Measurements from ENCODE around the gene TBC1D2B.

The TBC1D2B gene

DNA sequence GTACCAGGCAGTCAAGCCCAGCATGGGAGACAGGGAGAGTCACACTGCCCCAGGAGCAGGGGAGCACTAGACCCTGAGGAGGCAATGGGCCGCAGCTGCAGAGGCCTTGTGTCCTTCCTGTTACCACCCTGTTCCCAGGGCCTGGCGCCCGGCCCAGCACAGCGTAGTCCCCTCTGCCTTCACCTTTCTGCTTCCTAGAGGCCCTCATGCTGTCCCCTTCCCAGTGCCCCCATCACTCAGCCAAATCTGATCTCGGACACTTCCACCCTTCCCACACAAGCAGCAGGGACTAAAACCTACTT, 6.9 kb upstream of the TBC1D2B start:
- no peak for TF ChIP-seq CTCF (IDR thresholded peaks at IDR 0.05; ENCODE audit: insufficient read depth, missing control alignments)
- no peak for FAIRE-seq
- DNase-seq (ENCODE audit: insufficient read length, low spot score), result no peak

DNA sequence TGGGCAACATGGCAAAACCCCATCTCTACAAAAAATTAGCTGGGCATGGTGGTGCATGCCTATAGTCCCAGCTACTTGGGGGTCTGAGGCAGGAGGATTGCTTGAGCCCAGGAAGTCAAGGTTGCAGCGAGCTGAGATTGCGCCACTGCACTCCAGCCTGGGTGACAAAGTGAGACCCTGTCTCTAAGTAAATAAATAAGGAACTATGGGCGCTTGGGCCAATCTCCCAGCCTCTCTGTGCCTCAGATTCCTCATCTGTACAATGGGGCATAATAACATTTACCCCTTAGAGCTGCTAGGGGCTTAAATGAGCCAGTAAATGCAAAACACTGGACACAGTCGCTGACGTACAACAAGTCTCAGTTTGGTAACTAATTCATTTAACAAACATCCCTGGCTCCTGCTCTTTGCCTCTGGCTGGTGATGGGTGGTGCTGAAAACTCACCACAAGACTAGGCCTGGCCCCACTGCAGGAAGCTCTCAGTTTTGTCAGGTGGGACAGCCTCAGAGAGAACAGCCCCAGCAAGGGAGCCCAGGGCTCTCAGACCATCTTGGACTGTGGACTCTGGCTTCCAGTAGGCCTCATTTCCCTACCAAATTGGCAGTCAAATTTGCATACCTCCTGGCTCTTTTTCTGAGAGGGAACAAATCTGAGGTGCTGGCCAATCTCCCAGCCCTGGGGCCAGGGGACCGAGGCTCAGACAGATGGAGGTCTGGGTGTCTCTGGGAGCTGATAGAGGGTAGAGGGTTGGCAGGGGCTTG, 6.4 kb upstream of the TBC1D2B start:
- TF ChIP-seq CTCF (IDR thresholded peaks at IDR 0.05; ENCODE audit: insufficient read depth, missing control alignments), result no peak
- FAIRE-seq (no peak), DNase-seq (ENCODE audit: insufficient read length, low spot score) (no peak)

DNA sequence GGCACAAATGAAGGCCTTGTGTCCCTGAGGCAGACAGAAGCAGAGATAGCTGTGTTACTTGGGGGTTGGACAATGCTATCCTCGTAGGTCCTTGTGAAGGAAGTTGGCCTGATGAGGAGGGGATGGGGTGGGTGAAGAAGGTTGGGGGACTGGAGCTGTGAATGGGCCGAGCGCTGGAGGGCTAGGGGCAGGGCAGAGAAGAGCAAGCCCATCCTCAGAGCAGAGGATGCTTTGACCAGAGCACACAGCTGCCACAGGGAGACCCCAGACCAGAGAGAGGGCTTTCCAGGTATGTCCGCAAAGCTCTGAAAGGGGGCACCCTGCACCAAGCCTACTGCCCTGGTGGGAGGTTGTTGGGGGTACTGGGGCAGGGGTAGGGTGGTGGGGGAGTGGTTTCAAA, 5.7 kb upstream of the TBC1D2B start:
- TF ChIP-seq CTCF (IDR thresholded peaks at IDR 0.05; ENCODE audit: insufficient read depth, missing control alignments), result no peak
- FAIRE-seq (no peak), DNase-seq (ENCODE audit: insufficient read length, low spot score) (no peak)

GRCh38 chr15:78082743-78083110, 5.2 kb upstream of the TBC1D2B start:
- FAIRE-seq (no peak), DNase-seq (ENCODE audit: insufficient read length, low spot score) (no peak)
- no peak for TF ChIP-seq CTCF (IDR thresholded peaks at IDR 0.05; ENCODE audit: insufficient read depth, missing control alignments)

DNA sequence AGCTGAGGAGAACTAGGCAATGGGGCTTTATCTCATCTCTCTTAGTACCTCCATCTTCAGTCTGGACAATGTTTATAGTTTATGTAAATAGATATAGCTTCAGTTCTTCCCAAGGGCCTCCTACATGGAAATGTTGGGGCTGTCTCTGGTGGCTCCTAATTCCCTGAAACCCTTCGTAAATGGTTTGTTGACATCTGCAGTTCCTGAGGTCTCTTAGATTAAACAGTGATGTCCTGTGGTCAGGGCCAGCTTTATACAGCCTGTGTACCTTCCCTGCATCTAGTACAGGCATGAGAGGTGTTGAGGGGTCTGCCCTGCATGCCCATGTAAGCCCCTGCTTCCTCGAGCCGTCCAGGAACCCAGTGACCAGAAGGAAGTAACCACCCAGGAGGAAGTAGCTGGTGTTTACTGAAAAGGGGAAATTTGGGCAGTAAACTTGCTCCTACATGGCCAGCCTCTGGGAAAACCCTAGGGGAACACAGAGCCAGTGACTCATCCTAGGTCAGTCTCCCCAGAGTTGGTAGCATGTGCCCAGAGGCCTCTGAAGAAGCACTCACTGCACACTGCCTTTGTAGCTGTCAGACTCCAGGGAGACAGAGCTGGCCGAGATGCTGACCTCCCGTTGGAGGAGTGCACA, 4.7 kb upstream of the TBC1D2B start:
- DNase-seq (ENCODE audit: insufficient read length, low spot score) (no peak), FAIRE-seq (no peak)
- TF ChIP-seq CTCF (IDR thresholded peaks at IDR 0.05; ENCODE audit: insufficient read depth, missing control alignments), result no peak

DNA sequence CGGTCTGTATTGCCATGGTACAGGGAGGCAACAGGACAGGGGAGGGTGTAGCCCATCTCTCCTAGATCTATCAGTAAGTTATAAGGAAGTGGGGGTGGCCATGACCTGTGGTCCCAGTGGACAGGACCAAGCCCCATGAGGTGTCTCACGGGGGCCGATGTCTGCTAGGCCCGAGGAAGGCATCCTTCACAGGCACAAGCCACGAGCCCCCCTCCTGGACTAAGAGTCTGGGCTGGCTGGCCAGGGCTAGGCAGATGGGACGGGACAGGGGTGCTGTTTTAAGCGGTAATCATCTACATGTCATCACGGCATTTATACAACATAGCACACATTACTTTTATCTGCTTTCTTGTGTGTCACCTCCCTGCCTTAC, 2.6 kb upstream of the TBC1D2B start:
- DNase-seq (ENCODE audit: insufficient read length, low spot score) (no peak), FAIRE-seq (no peak)
- no peak for TF ChIP-seq CTCF (IDR thresholded peaks at IDR 0.05; ENCODE audit: insufficient read depth, missing control alignments)

- DNase-seq (ENCODE audit: insufficient read length, low spot score) (no peak), FAIRE-seq (no peak)
- TF ChIP-seq CTCF (IDR thresholded peaks at IDR 0.05; ENCODE audit: insufficient read depth, missing control alignments), result no peak
Measured at GRCh38 chr15:78079298-78080087, 2.0 kb upstream of the TBC1D2B start.

Measured in D721Med (cell line).